Bone marrow (tissue), 2 donors: ENCODE data around the gene CDK14.
"Not testable (repeated sequence)": the region's sequence is repeated elsewhere in the genome, so short reads cannot be mapped to it uniquely, and the experiment has no call there.

ENCODE experiments used
- DNase-seq, 2 donors: peaks; one replicate each; lab custom pipeline; 2025; lab: John Stamatoyannopoulos, UW

Gene CDK14

GRCh38 chr7:90757565-90757950 lies 161.4 kb downstream of the CDK14 start:
- DNase-seq = not testable (repeated sequence)

- DNase-seq = no peak
Observed at GRCh38 chr7:90758933-90759562, 162.9 kb downstream of the CDK14 start.

- no peak for DNase-seq
Observed at GRCh38 chr7:90759710-90760109, 163.6 kb downstream of the CDK14 start.

DNA sequence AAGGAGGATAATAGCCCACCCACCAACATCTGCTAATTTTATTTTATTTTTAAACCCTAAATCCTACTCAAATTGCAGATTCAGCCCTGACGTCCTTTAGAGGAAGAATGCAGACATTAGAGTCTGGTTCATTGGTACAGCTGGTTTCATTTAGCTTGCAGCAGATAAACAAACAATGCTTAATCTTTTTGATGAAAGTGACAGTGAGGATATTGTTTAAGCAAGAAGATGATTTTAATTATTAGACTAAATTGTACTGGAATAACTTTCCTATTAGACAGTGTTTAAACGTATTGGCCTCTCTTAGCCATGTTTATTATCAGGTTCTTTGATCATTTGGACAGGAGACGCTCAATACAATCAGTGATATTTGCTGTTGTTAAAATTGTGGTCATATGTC lies 164.8 kb downstream of the CDK14 start:
- no peak for DNase-seq

- DNase-seq = no peak
Observed at GRCh38 chr7:90761584-90761983, 165.5 kb downstream of the CDK14 start.

GRCh38 chr7:90763108-90763507 lies 167.0 kb downstream of the CDK14 start:
- no peak for DNase-seq

- DNase-seq = no peak
Observed at GRCh38 chr7:90764848-90765570, 168.9 kb downstream of the CDK14 start.

- no peak for DNase-seq
Observed at GRCh38 chr7:90766814-90767564, 170.9 kb downstream of the CDK14 start.

- DNase-seq = no peak
Observed at GRCh38 chr7:90768301-90768700, 172.2 kb downstream of the CDK14 start.

- DNase-seq = no peak
Observed at GRCh38 chr7:90769036-90769435, 172.9 kb downstream of the CDK14 start.

DNA sequence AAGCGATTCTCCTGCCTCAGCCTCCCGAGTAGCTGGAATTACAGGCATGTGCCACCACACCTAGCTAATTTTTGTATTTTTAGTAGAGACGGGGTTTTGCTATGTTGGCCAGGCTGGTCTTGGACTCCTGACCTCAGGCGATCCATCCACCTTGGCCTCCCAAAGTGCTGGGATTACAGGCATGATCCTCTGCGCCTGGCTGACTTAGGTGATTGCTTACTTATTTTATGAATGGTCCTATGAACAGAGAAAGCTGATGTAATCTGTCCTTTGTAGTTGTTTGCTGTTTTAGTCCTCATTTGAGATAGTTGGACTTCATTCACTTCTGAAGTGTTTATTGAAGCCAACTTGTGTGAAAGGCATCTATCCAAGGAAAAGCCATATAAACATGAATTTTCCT lies 173.4 kb downstream of the CDK14 start:
- DNase-seq = not testable (repeated sequence)

DNA sequence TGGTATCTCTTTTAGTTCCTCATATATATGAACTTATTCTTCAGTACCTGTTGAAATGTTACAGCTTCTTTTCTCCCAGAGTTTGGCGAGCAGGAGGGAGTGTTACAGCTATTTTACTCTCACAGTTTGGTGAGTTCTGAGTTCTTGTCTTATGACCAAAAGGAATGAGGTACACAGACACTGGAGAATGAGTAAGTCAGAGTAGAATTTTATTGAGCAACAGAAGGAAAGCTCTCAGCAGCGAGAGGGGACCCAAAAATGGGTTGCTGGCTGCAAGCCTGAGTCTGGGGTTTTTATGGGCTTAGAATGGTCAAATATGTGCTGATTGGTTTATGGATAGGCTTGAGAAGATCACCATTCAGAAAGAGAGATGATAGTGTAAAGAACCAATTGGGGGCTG lies 175.2 kb downstream of the CDK14 start:
- no peak for DNase-seq

DNA sequence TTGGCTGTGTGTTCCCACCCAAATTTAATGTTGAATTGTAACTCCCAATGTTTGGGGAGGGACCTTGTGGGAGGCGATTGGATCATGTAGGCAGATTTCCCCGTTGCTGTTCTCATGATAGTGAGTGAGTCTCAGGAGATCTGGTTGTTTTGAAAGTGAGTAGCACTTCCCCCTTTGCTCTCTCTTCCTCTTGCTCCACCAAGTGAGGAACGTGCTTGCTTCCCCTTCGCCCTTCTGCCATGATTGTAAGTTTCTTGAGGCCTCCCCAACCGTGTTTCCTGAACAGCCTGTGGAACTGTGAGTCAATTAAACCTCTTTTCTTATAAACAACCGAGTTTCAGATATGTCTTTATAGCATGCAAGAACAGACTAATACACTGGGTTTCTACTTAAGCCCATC lies 176.3 kb downstream of the CDK14 start:
- DNase-seq = no peak

- DNase-seq = no peak
Observed at GRCh38 chr7:90773269-90773668, 177.1 kb downstream of the CDK14 start.

GRCh38 chr7:90774706-90775105 lies 178.6 kb downstream of the CDK14 start:
- no peak for DNase-seq

DNA sequence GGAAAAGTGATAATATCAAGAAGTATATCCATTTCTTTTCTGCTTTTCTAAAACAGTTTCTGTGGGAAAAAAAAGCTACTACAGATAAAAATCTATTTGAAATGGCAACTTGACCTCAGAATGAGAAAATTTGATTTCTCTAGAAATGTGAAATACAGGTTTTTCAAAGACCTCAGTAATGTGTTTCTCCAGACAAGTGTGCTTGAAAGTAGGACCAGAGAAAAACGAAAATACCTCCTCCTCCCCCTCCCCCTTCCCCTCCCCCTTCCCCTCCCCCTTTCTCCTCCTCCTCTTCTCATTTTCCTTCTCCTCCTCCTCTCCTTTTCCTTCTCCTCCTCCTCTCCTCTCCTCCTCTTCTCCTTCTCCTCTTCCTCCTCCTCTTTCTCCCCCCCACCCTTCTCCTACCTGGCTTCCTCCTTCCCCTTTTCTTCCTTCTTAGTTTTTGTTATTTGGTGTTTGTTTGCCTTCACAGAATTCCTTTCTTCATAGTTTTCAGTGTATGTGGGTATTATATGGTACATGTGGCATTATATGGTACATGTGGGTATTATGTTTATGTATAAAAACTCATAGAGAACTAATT lies 179.4 kb downstream of the CDK14 start:
- no peak for DNase-seq

DNA sequence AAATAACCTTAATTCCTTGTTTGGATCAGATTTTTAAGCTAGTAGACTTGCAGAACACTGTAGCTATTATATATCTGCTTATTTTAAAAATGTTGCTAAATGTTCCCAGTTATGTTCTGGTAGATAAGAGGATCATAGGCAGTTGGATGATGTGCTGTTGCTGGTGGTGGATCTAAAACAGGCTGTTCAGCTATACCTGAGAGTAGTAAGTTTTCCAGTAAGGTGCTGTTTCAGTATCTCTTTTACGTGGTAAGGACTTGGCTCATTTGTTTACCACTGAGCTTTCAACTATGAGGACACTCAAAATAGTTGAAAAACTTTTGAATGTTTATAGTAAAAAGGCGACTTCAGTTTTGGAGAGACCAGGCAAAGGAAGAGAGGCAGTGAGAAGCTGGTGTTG lies 180.9 kb downstream of the CDK14 start:
- DNase-seq = no peak

DNA sequence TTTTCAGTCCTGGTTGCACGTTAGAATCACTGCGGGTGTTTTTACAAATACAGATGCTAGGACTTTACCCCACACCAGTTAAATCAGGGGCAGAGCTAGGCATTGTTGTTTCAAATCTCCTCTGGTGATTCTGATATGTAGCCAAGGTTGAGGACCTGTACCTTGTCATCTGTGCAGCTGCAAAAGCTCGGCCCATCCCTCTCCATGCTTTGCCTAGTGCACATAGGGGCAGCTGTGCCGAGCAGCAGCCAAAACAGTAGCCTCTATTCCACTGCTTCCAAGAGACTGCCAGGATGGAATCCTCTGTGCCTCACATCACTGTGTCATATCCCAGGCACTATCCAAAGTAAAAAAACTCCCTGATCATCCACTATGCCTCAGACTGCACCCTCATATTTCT lies 181.3 kb downstream of the CDK14 start:
- DNase-seq = no peak

DNA sequence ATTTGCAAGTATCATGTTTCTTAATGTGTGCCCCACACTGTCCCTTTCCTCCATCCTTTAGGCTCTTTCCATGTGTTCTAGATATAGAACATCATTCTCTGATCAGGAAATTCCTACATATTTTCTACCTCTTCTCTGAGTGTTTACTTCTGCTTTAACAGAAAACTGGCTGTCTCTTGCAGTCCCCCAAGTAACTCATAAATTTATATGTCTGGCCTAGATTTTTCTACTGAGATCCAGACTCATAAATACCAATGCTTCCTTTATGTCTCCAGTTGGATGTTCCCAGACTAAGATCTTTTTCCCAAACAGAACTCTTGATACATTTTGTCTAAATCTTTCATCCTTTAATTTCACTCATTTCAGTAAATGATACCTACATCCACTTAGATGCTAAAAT lies 181.8 kb downstream of the CDK14 start:
- DNase-seq = no peak

DNA sequence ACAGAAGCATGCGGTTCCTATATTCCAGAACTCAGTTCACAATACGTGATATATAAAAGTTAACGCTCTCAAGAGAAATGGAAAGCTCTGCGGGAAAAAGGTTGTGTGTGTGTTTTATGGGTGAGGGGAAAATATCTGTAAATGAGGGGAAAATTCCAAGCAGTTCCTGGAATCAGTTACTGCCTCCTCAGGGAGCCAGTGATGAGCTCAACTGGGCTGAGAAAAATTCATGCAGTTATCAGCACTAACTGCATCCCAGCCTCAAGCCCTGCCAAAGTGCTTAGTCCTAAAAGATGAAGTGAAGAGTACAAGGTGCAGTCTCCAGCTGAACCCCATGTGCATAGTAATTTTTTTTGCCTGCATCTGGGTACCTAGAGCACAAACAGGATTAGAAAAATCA lies 191.9 kb downstream of the CDK14 start:
- no peak for DNase-seq

- DNase-seq = no peak
Observed at GRCh38 chr7:90789736-90790306, 193.7 kb downstream of the CDK14 start.

DNA sequence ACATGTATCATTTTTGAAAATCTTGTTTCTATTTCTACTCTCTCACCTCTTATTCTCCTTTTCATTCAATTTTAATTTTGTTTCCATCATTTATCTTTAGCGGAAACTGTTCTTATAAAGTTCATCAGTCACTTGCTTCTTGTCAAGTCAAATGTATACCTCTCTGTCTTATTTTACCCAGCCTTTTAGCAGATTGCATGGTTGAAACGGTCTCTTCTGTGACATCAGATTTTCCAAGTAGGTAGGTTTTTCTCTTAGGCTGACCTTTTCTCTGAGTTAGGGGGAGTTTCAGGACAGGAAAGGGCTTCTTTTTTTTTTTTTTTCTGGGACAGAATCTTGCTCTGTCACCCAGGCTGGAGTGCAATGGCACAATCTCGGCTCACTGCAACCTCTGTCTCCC lies 195.5 kb downstream of the CDK14 start:
- no peak for DNase-seq

GRCh38 chr7:90792301-90792700 lies 196.2 kb downstream of the CDK14 start:
- no peak for DNase-seq
